GM19467 (cell line): ENCODE measurements around the gene HOXD13.

Source experiments
- ATAC-seq: cut with Tn5 transposase; IDR thresholded peaks from one replicate; pipeline ENCODE4 v1.9.1; 2021; ENCODE audit warnings: mild to moderate bottlenecking, moderate library complexity; ENCODE audit not compliant: unreplicated experiment

The HOXD13 gene

GRCh38 chr2:176093145-176093897 is 800 bp downstream of the HOXD13 start:
- ATAC-seq: no peak

GRCh38 chr2:176093898-176094249 is 1.4 kb downstream of the HOXD13 start:
- no peak for ATAC-seq

- ATAC-seq: no peak
Observed at GRCh38 chr2:176094349-176094748, 1.8 kb downstream of the HOXD13 start.

GRCh38 chr2:176095421-176095820 is 2.9 kb downstream of the HOXD13 start:
- no peak for ATAC-seq

GRCh38 chr2:176096243-176096985 is 3.9 kb downstream of the HOXD13 start:
- ATAC-seq: no peak

- ATAC-seq: peak; percentile 85
Observed at GRCh38 chr2:176096986-176097819, 4.7 kb downstream of the HOXD13 start.

- no peak for ATAC-seq
Observed at GRCh38 chr2:176097820-176098365, 5.4 kb downstream of the HOXD13 start.

GRCh38 chr2:176098366-176099158 is 6.0 kb downstream of the HOXD13 start:
- ATAC-seq: no peak

- no peak for ATAC-seq
Observed at GRCh38 chr2:176099159-176099727, 6.7 kb downstream of the HOXD13 start.

GRCh38 chr2:176099728-176100546 is 7.4 kb downstream of the HOXD13 start, which contains the start of gene HOXD12:
Gene HOXD12 (plus strand): TSS chr2:176099795. CDS start chr2:176099802, 7 bp downstream.
- ATAC-seq: no peak

- no peak for ATAC-seq
Observed at GRCh38 chr2:176100547-176101140, 8.1 kb downstream of the HOXD13 start.

- no peak for ATAC-seq
Observed at GRCh38 chr2:176101216-176101830, 8.8 kb downstream of the HOXD13 start.

- no peak for ATAC-seq
Observed at GRCh38 chr2:176101842-176102241, 9.3 kb downstream of the HOXD13 start.

- ATAC-seq: no peak
Observed at GRCh38 chr2:176102309-176102866, 9.9 kb downstream of the HOXD13 start.

- no peak for ATAC-seq
Observed at GRCh38 chr2:176103194-176103593, 10.7 kb downstream of the HOXD13 start.

GRCh38 chr2:176103742-176104315 is 11.3 kb downstream of the HOXD13 start:
- no peak for ATAC-seq

- ATAC-seq: no peak
Observed at GRCh38 chr2:176104316-176105077, 12.0 kb downstream of the HOXD13 start.
